ENCODE data around the gene TRIM8.

Gene TRIM8

GRCh38 chr10:102645741-102646609 is 1.7 kb downstream of the TRIM8 start:
- Histone ChIP-seq H3K9me2 (ENCODE audit: low read depth, low read length) (no peaks in the 10 kb centered on the region), H3K4me1 (ENCODE audit: insufficient read depth, low read length, severe bottlenecking) (peaks cover 51% of the 10 kb centered on the region), H2AFZ (ENCODE audit: low read length) (no peak overlapping the region), H3K36me3 (ENCODE audit: insufficient read depth, low read length) (no peaks in the 10 kb centered on the region), H4K20me1 (ENCODE audit: insufficient read depth, low read length) (no peaks in the 10 kb centered on the region), H3K4me3 (ENCODE audit: low read depth, low read length, poor library complexity, severe bottlenecking) (peak overlapping the region; percentile 90), H3K79me2 (ENCODE audit: insufficient read depth, low read length) (peaks cover 5% of the 10 kb centered on the region; the same call in 1 of the 2 replicates), H3K27me3 (ENCODE audit: insufficient read depth, low read length) (no peaks in the 10 kb centered on the region), H3K4me2 (ENCODE audit: low read length) (peak overlapping the region; percentile 94), H3K27ac (ENCODE audit: low read depth, low read length, poor library complexity, severe bottlenecking) (peak overlapping the region; percentile 98), H3K9ac (ENCODE audit: low read length) (peak overlapping the region; percentile 90), H3K9me3 (ENCODE audit: low read length) (no peaks in the 10 kb centered on the region), H3F3A (ENCODE audit: insufficient read depth, low read length) (no peaks in the 10 kb centered on the region; the same call in 1 of the 2 replicates)
- TF ChIP-seq CTCF (IDR thresholded peaks at IDR 0.05; ENCODE audit: low read length) = no peak
- TF ChIP-seq EZH2 (IDR thresholded peaks at IDR 0.05; ENCODE audit: borderline replicate concordance, low read length) = no peak

- TF ChIP-seq EZH2 (IDR thresholded peaks at IDR 0.05; ENCODE audit: borderline replicate concordance, low read length) (no peak), CTCF (IDR thresholded peaks at IDR 0.05; ENCODE audit: low read length) (no peak)
- Histone ChIP-seq H3K79me2 (ENCODE audit: insufficient read depth, low read length) (peaks cover 5% of the 10 kb centered on the region; the same call in 1 of the 2 replicates), H3K27me3 (ENCODE audit: insufficient read depth, low read length) (no peaks in the 10 kb centered on the region), H4K20me1 (ENCODE audit: insufficient read depth, low read length) (no peaks in the 10 kb centered on the region), H3K4me3 (ENCODE audit: low read depth, low read length, poor library complexity, severe bottlenecking) (peak overlapping the region; percentile 90), H3K36me3 (ENCODE audit: insufficient read depth, low read length) (no peaks in the 10 kb centered on the region), H3K27ac (ENCODE audit: low read depth, low read length, poor library complexity, severe bottlenecking) (peak overlapping the region; percentile 98), H3K4me2 (ENCODE audit: low read length) (peak overlapping the region; percentile 94), H3K4me1 (ENCODE audit: insufficient read depth, low read length, severe bottlenecking) (peaks cover 59% of the 10 kb centered on the region), H3K9me3 (ENCODE audit: low read length) (no peaks in the 10 kb centered on the region), H3K9ac (ENCODE audit: low read length) (peak overlapping the region; percentile 90), H2AFZ (ENCODE audit: low read length) (no peak overlapping the region), H3F3A (ENCODE audit: insufficient read depth, low read length) (peaks cover 3% of the 10 kb centered on the region; the same call in 1 of the 2 replicates), H3K9me2 (ENCODE audit: low read depth, low read length) (no peaks in the 10 kb centered on the region)
Measured at GRCh38 chr10:102646610-102647442, 2.5 kb downstream of the TRIM8 start.

- H2AFZ ChIP-seq (ENCODE audit: low read length) = no peak overlapping the region
- no peaks in the 10 kb centered on the region for H3K9me3 ChIP-seq (ENCODE audit: low read length)
- H3K4me3 ChIP-seq (ENCODE audit: low read depth, low read length, poor library complexity, severe bottlenecking) = peak overlapping the region; percentile 90
- H3K36me3 ChIP-seq (ENCODE audit: insufficient read depth, low read length) = no peaks in the 10 kb centered on the region
- TF ChIP-seq EZH2 (IDR thresholded peaks at IDR 0.05; ENCODE audit: borderline replicate concordance, low read length) (no peak), CTCF (IDR thresholded peaks at IDR 0.05; ENCODE audit: low read length) (no peak)
- H3K9me2 ChIP-seq (ENCODE audit: low read depth, low read length) = no peaks in the 10 kb centered on the region
- peaks cover 9% of the 10 kb centered on the region for H3F3A ChIP-seq (ENCODE audit: insufficient read depth, low read length)
- H4K20me1 ChIP-seq (ENCODE audit: insufficient read depth, low read length) = no peaks in the 10 kb centered on the region
- H3K9ac ChIP-seq (ENCODE audit: low read length) = peak overlapping the region; percentile 83; the same call in 1 of the 2 replicates
- peaks cover 68% of the 10 kb centered on the region for H3K4me1 ChIP-seq (ENCODE audit: insufficient read depth, low read length, severe bottlenecking)
- H3K27ac ChIP-seq (ENCODE audit: low read depth, low read length, poor library complexity, severe bottlenecking) = peak overlapping the region; percentile 98
- no peaks in the 10 kb centered on the region for H3K27me3 ChIP-seq (ENCODE audit: insufficient read depth, low read length)
- H3K4me2 ChIP-seq (ENCODE audit: low read length) = peak overlapping the region; percentile 94
- H3K79me2 ChIP-seq (ENCODE audit: insufficient read depth, low read length) = peaks cover 5% of the 10 kb centered on the region; the same call in 1 of the 2 replicates
Measured at GRCh38 chr10:102647443-102648268, 3.4 kb downstream of the TRIM8 start.
